ENCODE data around the gene ADIG. TPM values are rescaled to one million over a fixed set of nuclear protein-coding genes. Genes with fewer than 3 reads are reported as not detected.

The ADIG gene
- total and polyA plus RNA-seq, 7 donors: not detected

DNA sequence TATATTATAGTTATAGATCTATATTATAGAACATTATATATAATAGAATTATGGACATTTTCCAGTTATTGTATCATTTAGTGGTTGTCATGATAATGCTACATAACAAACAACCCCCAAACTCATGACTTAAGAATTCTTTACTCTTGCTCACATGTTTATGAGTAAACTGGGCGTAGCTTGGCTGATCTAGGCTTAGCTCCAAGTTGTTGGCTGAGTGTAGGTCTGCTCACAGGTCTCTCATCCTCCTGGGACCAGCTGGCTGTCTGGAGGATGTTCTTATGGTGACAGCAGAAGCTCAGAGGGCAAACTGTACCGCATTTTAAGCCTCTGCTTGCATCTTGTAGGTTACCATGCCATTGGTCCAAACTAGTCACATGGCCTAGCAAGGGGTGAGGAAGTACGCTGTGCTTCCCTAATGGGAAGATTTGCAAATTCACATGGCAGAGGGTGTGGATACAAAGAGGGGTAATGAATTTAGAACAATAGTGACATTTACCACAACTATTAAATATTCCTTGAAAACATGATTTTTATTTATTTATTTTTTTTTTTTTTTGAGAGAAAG is 54.8 kb downstream of the ADIG start:
- Histone ChIP-seq H3K27ac (no peak overlapping the region), H3K27me3 (peaks cover 0 to 19% (median 6%) of the 10 kb centered on the region in 3 donors), H3K4me3 (no peak overlapping the region), H3K36me3 (no peaks in the 10 kb centered on the region), H3K4me1 (no peaks in the 10 kb centered on the region), H3K9me3 (no peaks in the 10 kb centered on the region)
- TF ChIP-seq EP300 (IDR thresholded peaks at IDR 0.05) (no peak), POLR2A (IDR thresholded peaks at IDR 0.05) (no peak), POLR2AphosphoS5 (IDR thresholded peaks at IDR 0.05) (no peak)
- TF ChIP-seq, protein P1, sequence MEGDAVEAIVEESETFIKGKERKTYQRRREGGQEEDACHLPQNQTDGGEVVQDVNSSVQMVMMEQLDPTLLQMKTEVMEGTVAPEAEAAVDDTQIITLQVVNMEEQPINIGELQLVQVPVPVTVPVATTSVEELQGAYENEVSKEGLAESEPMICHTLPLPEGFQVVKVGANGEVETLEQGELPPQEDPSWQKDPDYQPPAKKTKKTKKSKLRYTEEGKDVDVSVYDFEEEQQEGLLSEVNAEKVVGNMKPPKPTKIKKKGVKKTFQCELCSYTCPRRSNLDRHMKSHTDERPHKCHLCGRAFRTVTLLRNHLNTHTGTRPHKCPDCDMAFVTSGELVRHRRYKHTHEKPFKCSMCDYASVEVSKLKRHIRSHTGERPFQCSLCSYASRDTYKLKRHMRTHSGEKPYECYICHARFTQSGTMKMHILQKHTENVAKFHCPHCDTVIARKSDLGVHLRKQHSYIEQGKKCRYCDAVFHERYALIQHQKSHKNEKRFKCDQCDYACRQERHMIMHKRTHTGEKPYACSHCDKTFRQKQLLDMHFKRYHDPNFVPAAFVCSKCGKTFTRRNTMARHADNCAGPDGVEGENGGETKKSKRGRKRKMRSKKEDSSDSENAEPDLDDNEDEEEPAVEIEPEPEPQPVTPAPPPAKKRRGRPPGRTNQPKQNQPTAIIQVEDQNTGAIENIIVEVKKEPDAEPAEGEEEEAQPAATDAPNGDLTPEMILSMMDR (IDR thresholded peaks at IDR 0.05): no peak
- no peak for DNase-seq
- intact Hi-C loops (cut with DNase I): no loop called here
- WGBS, 2 donors: 43 to 55% methylated on average over 3 of the region's 3 CpGs

Other genes starting within 250 kb of the ADIG start
- under 1 TPM in 1 of 4 donors, not detected in 3; 0.49 TPM for gene LBP, start 234.7 kb upstream of the ADIG start, total RNA-seq
- 1 to 10 TPM in 1 of 3 donors, not detected in 2; 1.9 TPM for gene LBP, start 234.7 kb upstream of the ADIG start, polyA plus RNA-seq
- gene SNHG17, start 145.9 kb upstream of the ADIG start, total RNA-seq: 10 to 100 TPM; 11.8 to 20.8 (median 15.6) TPM
- gene SNHG17, start 145.9 kb upstream of the ADIG start, polyA plus RNA-seq: 10 to 100 TPM in 2 of 3 donors, 1 to 10 TPM in 1; 9.0 to 35.6 (median 21.5) TPM
- 10 to 100 TPM; 29.3 to 37.9 (median 31.5) TPM for gene RALGAPB, start 108.4 kb upstream of the ADIG start, total RNA-seq
- 10 to 100 TPM in 1 of 3 donors, 1 to 10 TPM in 2; 7.2 to 14.7 (median 7.9) TPM for gene RALGAPB, start 108.4 kb upstream of the ADIG start, polyA plus RNA-seq
- gene ARHGAP40, start 20.6 kb downstream of the ADIG start, total RNA-seq: not detected
- gene ARHGAP40, start 20.6 kb downstream of the ADIG start, polyA plus RNA-seq: not detected
- gene SLC32A1, start 143.3 kb downstream of the ADIG start, total RNA-seq: not detected
- under 1 TPM in 1 of 3 donors, not detected in 2; 0.06 TPM for gene SLC32A1, start 143.3 kb downstream of the ADIG start, polyA plus RNA-seq
- gene ACTR5, start 167.3 kb downstream of the ADIG start, total RNA-seq: 1 to 10 TPM; 6.4 to 10.0 (median 8.6) TPM
- gene ACTR5, start 167.3 kb downstream of the ADIG start, polyA plus RNA-seq: 1 to 10 TPM; 1.8 to 5.6 (median 3.2) TPM
- gene PPP1R16B, start 224.5 kb downstream of the ADIG start, total RNA-seq: 1 to 10 TPM; 2.3 to 4.2 (median 3.8) TPM
- gene PPP1R16B, start 224.5 kb downstream of the ADIG start, polyA plus RNA-seq: 10 to 100 TPM in 1 of 3 donors, 1 to 10 TPM in 1, under 1 TPM in 1; 0.92 to 21.7 (median 1.2) TPM

All from sigmoid colon (tissue), 7 donors.